HG02970 (cell line): ENCODE results near the gene CLDN17.

Experiments
- ATAC-seq: cut with Tn5 transposase; IDR thresholded peaks from one replicate; pipeline ENCODE4 v1.9.1; 2021; ENCODE audit warnings: mild to moderate bottlenecking, moderate library complexity, moderate number of reproducible peaks; ENCODE audit not compliant: unreplicated experiment, low FRiP score

Gene CLDN17

DNA sequence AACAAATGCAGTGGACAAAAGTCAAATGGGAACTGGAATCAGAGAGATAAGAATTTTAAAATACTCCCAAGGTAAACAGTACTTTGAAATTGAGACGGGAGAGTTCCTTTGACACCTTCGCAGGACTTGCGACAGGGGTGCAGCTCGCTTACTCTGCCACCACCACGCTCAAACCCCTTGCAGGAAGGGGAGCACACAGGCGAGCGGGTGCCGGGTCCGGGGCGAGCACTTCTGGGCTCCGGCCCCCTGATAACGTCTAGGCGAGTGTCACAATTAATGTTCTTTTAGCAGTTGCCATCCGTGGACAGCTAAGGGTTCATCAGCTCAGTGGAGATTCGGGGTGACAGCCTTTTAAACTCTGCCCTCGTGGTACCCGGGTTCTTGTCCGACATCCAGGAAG lies 37.4 kb downstream of the CLDN17 start:
- ATAC-seq: no peak

DNA sequence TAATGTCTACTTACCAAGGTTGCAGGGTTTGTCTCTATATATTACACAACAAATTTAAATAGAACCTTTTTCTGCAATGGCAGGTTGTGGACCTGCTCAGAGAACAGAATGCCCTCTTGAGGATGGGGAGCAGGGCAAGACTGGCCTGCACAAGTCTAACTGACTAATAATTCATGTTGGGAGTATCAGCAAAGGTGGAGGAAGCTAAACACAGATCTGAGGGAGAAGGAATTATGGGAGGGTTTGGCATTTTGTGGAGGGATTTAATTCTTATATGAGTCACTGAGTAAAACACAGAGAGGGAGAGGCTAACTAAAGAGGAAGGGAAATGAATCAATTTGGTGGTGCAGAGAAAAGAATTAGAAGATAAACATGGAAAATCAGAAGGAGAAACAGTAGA lies 40.0 kb downstream of the CLDN17 start:
- no peak for ATAC-seq

DNA sequence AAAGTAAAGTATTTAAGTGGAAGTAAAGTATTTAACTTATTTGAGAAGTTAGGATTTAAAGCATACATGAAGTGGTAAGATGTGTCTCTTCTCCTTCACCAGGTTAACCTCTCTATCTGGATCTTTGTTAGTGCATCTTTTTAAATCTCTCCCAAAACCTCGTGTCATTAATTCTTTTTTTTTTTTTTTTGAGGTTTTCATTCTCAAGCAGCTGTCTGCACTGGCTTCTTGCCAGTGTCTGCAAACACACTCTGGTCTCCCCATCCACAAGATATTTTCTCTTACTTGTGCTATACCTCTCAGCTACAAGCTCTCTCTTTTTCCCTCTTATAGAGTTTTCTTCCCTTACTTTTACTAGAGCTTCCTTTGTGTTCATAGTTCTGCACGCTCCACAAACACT lies 49.0 kb downstream of the CLDN17 start:
- ATAC-seq: no peak

DNA sequence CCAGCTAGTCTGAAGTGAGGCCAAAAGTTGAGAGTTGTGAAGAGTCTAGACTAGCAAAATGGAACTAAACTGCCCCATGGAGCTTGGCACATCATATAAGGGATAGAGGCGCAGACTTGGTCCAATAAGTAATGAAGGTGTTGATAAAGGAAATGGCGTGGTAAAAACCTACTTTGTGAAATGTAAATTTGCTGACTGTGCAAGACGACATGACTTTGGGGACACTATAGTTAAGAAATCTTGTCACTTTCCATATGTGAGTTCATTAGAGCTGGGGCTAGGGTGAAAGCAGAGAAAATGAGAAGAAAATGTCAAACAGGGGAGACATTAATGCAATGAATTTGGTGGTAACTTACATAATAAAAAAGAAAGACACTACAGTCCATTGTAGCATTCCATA lies 50.1 kb downstream of the CLDN17 start:
- ATAC-seq: no peak
